Progenitor cell of endocrine pancreas (in vitro differentiated cells): ENCODE results near the gene SLC22A13. TPM values are rescaled to one million over a fixed set of nuclear protein-coding genes. Genes with fewer than 3 reads are reported as not detected.

Experiments used
- DNase-seq: peaks from one replicate; pipeline ENCODE4 v3.0.0; 2021; ENCODE audit warnings: low spot score; ENCODE audit not compliant: unreplicated experiment
- H3K27ac Mint-ChIP-seq: 2 replicates; pipeline ENCODE4 v1.8.0; 2021; ENCODE audit warnings: mild to moderate bottlenecking, moderate library complexity, mixed read lengths
- H3K27me3 Mint-ChIP-seq: 2 replicates; pipeline ENCODE4 v1.8.0; 2021; ENCODE audit warnings: mixed read lengths
- H3K36me3 Mint-ChIP-seq: 2 replicates; pipeline ENCODE4 v1.8.0; 2022; ENCODE audit warnings: mixed read lengths; ENCODE audit not compliant: insufficient read depth
- H3K4me1 Mint-ChIP-seq: 2 replicates; pipeline ENCODE4 v1.8.0; 2021; ENCODE audit warnings: low read depth, mixed read lengths
- H3K4me3 Mint-ChIP-seq: 2 replicates; pipeline ENCODE4 v1.8.0; 2021; ENCODE audit warnings: low read depth, mild to moderate bottlenecking, moderate library complexity, mixed read lengths
- H3K9me3 Mint-ChIP-seq: 2 replicates; pipeline ENCODE4 v1.8.0; 2021; ENCODE audit warnings: low read depth, mixed read lengths
- CTCF ChIP-seq: fragments of 200-600 bp; sonication (generic); IDR thresholded peaks from one replicate; pipeline ENCODE4 v1.5.0; 2021; ENCODE audit warnings: antibody characterized with exemption, mild to moderate bottlenecking; ENCODE audit not compliant: unreplicated experiment
- total RNA-seq: library from RNA; stranded (reverse); gene quantifications from 2 replicates; pipeline ENCODE4 v1.2.1, GENCODE V29; 2021

SLC22A13 gene
- total RNA-seq, 1 donor from 2014 or later = 0.67 TPM

GRCh38 chr3:38311941-38312340, 46.3 kb downstream of the SLC22A13 start:
- DNase-seq = no peak
- TF ChIP-seq CTCF = no peak
- no peak overlapping the region for H3K4me3 Mint-ChIP-seq
- no peak overlapping the region for H3K27ac Mint-ChIP-seq
- no peaks in the 10 kb centered on the region for H3K4me1 Mint-ChIP-seq
- H3K9me3 Mint-ChIP-seq = no peaks in the 10 kb centered on the region
- peaks cover 17% of the 10 kb centered on the region for H3K27me3 Mint-ChIP-seq
- no peaks in the 10 kb centered on the region for H3K36me3 Mint-ChIP-seq

GRCh38 chr3:38312356-38312755, 46.7 kb downstream of the SLC22A13 start:
- Mint-ChIP-seq H3K4me3 (no peak overlapping the region), H3K27ac (no peak overlapping the region)

GRCh38 chr3:38313263-38313662, 47.7 kb downstream of the SLC22A13 start:
- no peaks in the 10 kb centered on the region for H3K9me3 Mint-ChIP-seq
- TF ChIP-seq CTCF = no peak
- no peaks in the 10 kb centered on the region for H3K4me1 Mint-ChIP-seq
- no peak overlapping the region for H3K27ac Mint-ChIP-seq
- no peak overlapping the region for H3K4me3 Mint-ChIP-seq
- H3K36me3 Mint-ChIP-seq = no peaks in the 10 kb centered on the region
- peaks cover 17% of the 10 kb centered on the region for H3K27me3 Mint-ChIP-seq
- no peak for DNase-seq

More at GRCh38 chr3:38312356-38312755, 46.7 kb downstream of the SLC22A13 start:
- no peak for TF ChIP-seq CTCF
- H3K36me3 Mint-ChIP-seq = no peaks in the 10 kb centered on the region
- peaks cover 17% of the 10 kb centered on the region for H3K27me3 Mint-ChIP-seq
- no peaks in the 10 kb centered on the region for H3K9me3 Mint-ChIP-seq
- no peak for DNase-seq
- no peaks in the 10 kb centered on the region for H3K4me1 Mint-ChIP-seq

GRCh38 chr3:38313695-38314094, 48.1 kb downstream of the SLC22A13 start:
- DNase-seq = no peak
- Mint-ChIP-seq H3K27me3 (peaks cover 17% of the 10 kb centered on the region), H3K4me1 (no peaks in the 10 kb centered on the region), H3K9me3 (no peaks in the 10 kb centered on the region), H3K27ac (no peak overlapping the region), H3K36me3 (no peaks in the 10 kb centered on the region), H3K4me3 (no peak overlapping the region)
- no peak for TF ChIP-seq CTCF

- Mint-ChIP-seq H3K27ac (no peak overlapping the region), H3K27me3 (peaks cover 13% of the 10 kb centered on the region), H3K9me3 (no peaks in the 10 kb centered on the region), H3K4me1 (no peaks in the 10 kb centered on the region), H3K36me3 (no peaks in the 10 kb centered on the region), H3K4me3 (no peak overlapping the region)
- no peak for TF ChIP-seq CTCF
- no peak for DNase-seq
These were observed 48.6 kb downstream of the SLC22A13 start for GRCh38 chr3:38314112-38314763.
